Breast epithelium (tissue), 3 donors: Measurements from ENCODE around the gene FDX1.

Source experiments
- CTCF ChIP-seq, 3 donors: fragments of 450-650 bp; IDR thresholded peaks; one replicate each; pipeline ENCODE4 v1.5.1; 2016 to 2017; ENCODE audit warnings: antibody characterized with exemption in 3 of 3, mild to moderate bottlenecking in 3 of 3, moderate library complexity in 3 of 3
- POLR2A ChIP-seq: fragments of 450-650 bp; IDR thresholded peaks from one replicate; pipeline ENCODE4 v1.6.1; 2016; ENCODE audit warnings: antibody characterized with exemption, mild to moderate bottlenecking, moderate library complexity
- POLR2AphosphoS5 ChIP-seq, 3 donors: sonication (generic); formaldehyde crosslinking; IDR thresholded peaks; one replicate each; pipeline ENCODE4 v1.6.1; 2017; ENCODE audit warnings: antibody characterized with exemption in 3 of 3

- no peak for TF ChIP-seq POLR2A
- no peak for TF ChIP-seq CTCF (IDR thresholded peaks at IDR 0.05)
- TF ChIP-seq POLR2AphosphoS5 (IDR thresholded peaks at IDR 0.05), result no peak
Observed at GRCh38 chr11:110435780-110436717, 6.3 kb downstream of the FDX1 start.
